A172 (cell line): ENCODE measurements around the gene ABCF3. TPM values are rescaled to one million over a fixed set of nuclear protein-coding genes. Genes with fewer than 3 reads are reported as not detected.
A peak's percentile ranks its signal among the peaks of the same experiment; 100 is the strongest.

Source experiments
- DNase-seq: peaks from one replicate; pipeline ENCODE4 v3.0.0-alpha.2; 2015; ENCODE audit warnings: low spot score
- total RNA-seq: library from RNA; depleted of rRNA; stranded (reverse); fragments of >200 nt; shearing (Covaris generic); gene quantifications from 2 replicates; pipeline ENCODE4 v1.2.3, GENCODE V29; 2014

ABCF3 gene
- total RNA-seq, 1 experiment from 2014 or later = 46.9 TPM

GRCh38 chr3:184186902-184187207 is 856 bp downstream of the ABCF3 start:
- DNase-seq = no peak

- no peak for DNase-seq
Observed at GRCh38 chr3:184188080-184188479, 2.1 kb downstream of the ABCF3 start.

GRCh38 chr3:184189421-184189820 is 3.4 kb downstream of the ABCF3 start:
- DNase-seq = no peak

GRCh38 chr3:184192889-184193288 is 6.9 kb downstream of the ABCF3 start:
- no peak for DNase-seq

- DNase-seq = no peak
Observed at GRCh38 chr3:184193991-184194539, 8.1 kb downstream of the ABCF3 start.

GRCh38 chr3:184196536-184196935 is 10.5 kb downstream of the ABCF3 start:
- no peak for DNase-seq

GRCh38 chr3:184198509-184198908 is 12.5 kb downstream of the ABCF3 start:
- no peak for DNase-seq

GRCh38 chr3:184200825-184201224 is 14.8 kb downstream of the ABCF3 start:
- no peak for DNase-seq

GRCh38 chr3:184203526-184203925 is 17.5 kb downstream of the ABCF3 start:
- DNase-seq = no peak

- DNase-seq = no peak
Observed at GRCh38 chr3:184209146-184209923, 23.3 kb downstream of the ABCF3 start.

- no peak for DNase-seq
Observed at GRCh38 chr3:184211297-184211696, 25.3 kb downstream of the ABCF3 start.

- DNase-seq = no peak
Observed at GRCh38 chr3:184211718-184212117, 25.7 kb downstream of the ABCF3 start.

- DNase-seq = no peak
Observed at GRCh38 chr3:184218814-184219213, 32.8 kb downstream of the ABCF3 start.

- no peak for DNase-seq
Observed at GRCh38 chr3:184222521-184222920, 36.5 kb downstream of the ABCF3 start.

- DNase-seq = no peak
Observed at GRCh38 chr3:184223946-184224345, 37.9 kb downstream of the ABCF3 start.

- DNase-seq = peak; percentile 18
Observed at GRCh38 chr3:184227481-184227935, 41.5 kb downstream of the ABCF3 start.

- no peak for DNase-seq
Observed at GRCh38 chr3:184228376-184229137, 42.6 kb downstream of the ABCF3 start.

- DNase-seq = peak; percentile 42
Observed at GRCh38 chr3:184229394-184230080, 43.5 kb downstream of the ABCF3 start, which contains the start of gene VWA5B2. TSS of gene VWA5B2 (plus strand) at chr3:184229585. CDS start at chr3:184230529, 944 bp downstream.

GRCh38 chr3:184230081-184230602 is 44.1 kb downstream of the ABCF3 start:
- no peak for DNase-seq

GRCh38 chr3:184230603-184231528 is 44.9 kb downstream of the ABCF3 start:
- no peak for DNase-seq

GRCh38 chr3:184231671-184232070 is 45.7 kb downstream of the ABCF3 start:
- no peak for DNase-seq
